Endothelial cell of hepatic sinusoid (primary cell): Measurements from ENCODE around the gene PRKG1.
"Not testable (repeated sequence)": the region's sequence is repeated elsewhere in the genome, so short reads cannot be mapped to it uniquely, and the experiment has no call there.

Source experiments
- in situ Hi-C: cut with HindIII; loops from 2 replicates; pipeline ENCODE4 v1.10.0; 2017; ENCODE audit warnings: low sequenced_read_pairs

Gene PRKG1

DNA sequence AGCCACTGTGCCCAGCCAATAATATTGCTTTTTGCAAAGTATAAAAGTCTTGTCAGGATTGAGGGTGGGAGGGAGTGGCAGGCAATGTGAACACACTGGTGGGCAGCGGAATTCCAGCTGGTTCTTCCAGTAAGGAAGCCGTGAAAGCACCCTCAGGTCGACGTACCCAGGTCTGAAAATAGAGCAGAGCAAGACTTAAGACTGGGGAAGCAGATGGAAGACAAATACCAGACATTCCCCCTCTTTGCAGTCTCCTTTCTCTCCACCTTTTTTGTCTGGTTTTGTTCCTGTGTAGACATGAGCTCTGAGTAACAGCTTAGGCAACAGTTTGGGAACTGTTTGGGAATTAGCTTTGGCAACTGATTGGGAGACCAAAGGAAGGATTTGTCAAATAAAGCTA, 642.7 kb downstream of the PRKG1 start:
- in situ Hi-C loops: no loop called here

- in situ Hi-C loops: no loop called here
These were observed 644.6 kb downstream of the PRKG1 start for GRCh38 chr10:51718804-51719291.

- in situ Hi-C loops: no loop called here
These were observed 649.8 kb downstream of the PRKG1 start for GRCh38 chr10:51724038-51724437.

DNA sequence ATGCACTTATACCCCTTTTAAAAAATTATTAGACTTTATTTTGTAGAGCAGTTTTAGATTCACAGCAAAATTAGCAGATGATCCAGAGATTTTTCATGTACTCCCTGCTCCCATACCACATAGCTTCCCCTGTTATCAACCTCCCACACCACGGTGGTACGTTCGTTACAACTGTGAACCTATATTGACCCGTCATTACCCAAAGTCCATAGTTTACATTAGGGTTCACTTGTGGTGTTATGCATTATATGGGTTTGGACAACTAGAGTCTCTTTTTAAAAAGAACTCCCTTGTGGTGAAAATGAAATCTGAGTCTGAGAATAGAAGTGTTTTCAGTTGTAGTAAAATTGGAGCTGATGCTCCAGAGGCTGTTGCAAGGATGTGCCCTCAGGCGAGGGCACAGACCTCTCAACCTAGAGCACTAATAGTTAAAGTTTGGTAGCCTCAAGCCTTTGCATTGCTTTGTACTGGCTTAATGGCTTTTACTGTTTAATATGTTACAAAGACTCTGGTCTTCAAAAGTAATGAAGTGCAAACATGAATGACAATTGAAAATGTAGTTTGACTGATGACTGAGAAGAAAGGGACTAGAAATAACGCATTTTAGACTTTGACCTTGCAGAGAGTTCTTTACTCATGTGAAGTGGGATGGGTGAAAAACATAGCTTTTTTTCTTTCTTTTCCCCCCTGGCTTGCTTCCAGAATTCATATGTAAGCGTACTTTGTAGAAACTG, 655.7 kb downstream of the PRKG1 start:
- in situ Hi-C loops: no loop called here

GRCh38 chr10:51733057-51733456, 658.8 kb downstream of the PRKG1 start:
- in situ Hi-C loops: no loop called here

- in situ Hi-C loops: no loop called here
These were observed 668.9 kb downstream of the PRKG1 start for GRCh38 chr10:51743146-51743545.

DNA sequence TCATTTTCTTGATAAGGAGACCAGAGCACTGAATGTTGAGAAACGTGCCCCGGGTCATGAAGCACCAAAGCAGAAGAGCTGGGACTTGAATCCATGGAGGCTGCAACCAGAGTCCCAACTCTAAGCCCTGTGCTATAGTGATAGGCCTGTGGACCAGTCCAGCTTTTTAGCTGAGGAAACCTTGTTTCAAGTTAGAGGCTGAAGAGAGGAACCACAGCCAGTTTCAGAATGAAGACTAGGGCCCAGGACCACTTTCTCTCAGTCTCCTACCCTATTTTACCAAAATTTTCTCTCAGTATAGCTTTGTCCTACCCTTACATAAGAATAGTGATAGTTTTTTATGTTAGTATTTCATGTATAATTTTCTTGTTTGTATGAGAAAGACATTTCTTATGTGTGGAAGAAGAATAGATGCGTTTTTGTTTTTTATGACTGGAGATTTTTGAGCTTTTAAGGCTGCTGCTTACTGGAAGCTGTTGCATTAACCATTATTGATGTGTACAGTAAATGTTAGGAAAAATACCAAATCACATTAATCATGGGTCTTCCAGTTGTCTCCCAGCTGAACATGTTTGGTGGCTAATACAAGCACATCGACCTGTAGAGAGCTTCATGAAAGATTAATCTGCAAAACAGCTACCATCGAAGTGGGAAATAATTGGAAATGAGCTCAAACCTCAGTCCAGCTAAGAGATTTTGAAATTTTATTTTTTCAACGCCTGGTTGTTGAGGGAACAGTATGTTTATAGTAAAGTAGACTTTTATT, 670.1 kb downstream of the PRKG1 start:
- in situ Hi-C loops: no loop called here

GRCh38 chr10:51745397-51745796, 671.1 kb downstream of the PRKG1 start:
- in situ Hi-C loops: no loop called here

DNA sequence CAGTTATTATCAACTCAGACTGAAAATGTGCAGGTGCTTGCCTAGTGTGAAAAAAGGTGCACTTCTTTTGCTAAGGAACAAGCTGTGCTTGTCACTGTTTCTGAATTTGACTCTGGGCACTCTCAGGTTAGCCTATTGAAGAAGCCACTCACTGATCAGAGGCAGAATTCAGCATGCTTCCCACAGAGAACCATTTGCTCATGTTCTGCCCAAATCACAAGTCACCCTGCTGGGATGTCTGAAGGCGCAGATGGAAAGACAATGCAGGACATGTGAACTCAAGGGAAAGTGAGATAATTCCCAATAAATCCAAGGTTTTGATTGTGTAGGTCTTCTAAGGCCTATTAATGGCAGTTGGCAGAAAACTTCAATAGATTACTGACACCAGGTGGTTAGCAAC, 672.9 kb downstream of the PRKG1 start:
- in situ Hi-C loops: no loop called here

GRCh38 chr10:51748959-51749358, 674.7 kb downstream of the PRKG1 start:
- in situ Hi-C loops: no loop called here

DNA sequence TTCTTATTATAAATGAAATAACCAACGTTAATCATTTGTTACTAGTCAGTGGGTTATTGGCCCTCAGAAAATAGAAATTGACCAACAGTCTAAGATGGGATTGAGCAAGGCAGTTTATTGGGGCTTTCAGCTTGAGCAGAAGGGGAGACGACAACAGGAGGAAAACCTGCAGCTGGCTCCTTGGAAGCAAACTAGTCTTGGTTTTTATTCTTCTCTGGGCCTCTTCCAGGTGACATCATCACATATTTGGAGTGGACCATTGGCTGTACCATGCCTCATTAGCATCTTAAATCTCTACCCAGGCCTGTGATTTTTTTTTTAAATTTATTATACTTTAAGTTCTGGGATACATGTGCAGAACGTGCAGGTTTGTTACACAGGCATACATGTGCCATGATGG, 684.1 kb downstream of the PRKG1 start:
- in situ Hi-C loops: no loop called here

DNA sequence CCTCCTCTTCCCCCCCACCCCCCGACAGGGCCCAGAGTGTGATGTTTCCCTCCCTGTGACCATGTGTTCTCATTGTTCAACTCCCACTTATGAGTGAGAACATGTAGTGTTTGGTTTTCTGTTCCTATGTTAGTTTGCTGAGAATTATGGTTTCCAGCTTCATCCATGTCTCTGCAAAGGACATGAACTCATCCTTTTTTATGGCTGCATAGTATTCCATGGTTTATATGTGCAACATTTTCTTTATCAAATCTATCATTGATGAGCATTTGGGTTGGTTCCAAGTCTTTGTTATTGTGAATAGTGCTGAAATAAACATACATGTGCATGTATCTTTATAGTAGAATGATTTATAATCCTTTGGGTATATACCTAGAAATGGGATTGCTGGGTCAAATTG, 684.6 kb downstream of the PRKG1 start:
- in situ Hi-C loops: not testable (repeated sequence)

GRCh38 chr10:51759896-51760534, 685.7 kb downstream of the PRKG1 start:
- in situ Hi-C loops: no loop called here

DNA sequence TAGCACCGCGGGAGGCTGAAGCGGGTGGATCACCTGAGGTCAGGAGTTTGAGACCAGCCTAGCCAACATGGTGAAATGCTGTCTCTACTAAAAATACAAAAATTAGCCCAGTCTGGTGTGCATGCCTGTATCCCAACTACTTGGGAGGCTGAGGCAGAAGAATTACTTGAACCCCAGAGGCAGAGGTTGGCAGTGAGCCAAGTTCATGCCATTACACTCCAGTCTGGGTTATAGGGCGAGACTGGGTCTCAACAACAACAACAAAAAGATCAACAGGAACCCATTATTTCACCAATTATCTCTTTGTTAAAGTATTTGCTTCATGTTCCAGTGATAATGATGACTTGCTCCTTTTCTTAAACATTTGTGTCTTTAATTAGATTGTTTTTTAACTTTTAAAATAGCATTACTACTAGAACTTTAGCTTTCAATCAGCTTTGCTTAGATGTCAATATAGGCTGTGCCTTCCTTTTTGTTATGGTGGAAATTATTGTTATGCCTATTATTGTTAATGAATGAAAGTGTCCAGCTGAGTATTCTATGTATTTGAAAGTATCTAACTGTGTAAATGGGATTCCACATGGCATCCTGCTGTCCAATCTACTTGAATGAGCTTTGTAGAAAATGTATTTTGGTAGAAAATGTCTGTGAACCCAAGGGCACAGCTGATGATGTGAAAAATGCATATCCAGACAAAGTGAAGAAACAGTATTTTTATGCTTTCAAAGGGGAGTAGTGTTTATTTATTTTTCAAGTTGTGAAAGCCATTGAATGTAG, 686.8 kb downstream of the PRKG1 start:
- in situ Hi-C loops: no loop called here

- in situ Hi-C loops: no loop called here
These were observed 689.5 kb downstream of the PRKG1 start for GRCh38 chr10:51763746-51764145.

DNA sequence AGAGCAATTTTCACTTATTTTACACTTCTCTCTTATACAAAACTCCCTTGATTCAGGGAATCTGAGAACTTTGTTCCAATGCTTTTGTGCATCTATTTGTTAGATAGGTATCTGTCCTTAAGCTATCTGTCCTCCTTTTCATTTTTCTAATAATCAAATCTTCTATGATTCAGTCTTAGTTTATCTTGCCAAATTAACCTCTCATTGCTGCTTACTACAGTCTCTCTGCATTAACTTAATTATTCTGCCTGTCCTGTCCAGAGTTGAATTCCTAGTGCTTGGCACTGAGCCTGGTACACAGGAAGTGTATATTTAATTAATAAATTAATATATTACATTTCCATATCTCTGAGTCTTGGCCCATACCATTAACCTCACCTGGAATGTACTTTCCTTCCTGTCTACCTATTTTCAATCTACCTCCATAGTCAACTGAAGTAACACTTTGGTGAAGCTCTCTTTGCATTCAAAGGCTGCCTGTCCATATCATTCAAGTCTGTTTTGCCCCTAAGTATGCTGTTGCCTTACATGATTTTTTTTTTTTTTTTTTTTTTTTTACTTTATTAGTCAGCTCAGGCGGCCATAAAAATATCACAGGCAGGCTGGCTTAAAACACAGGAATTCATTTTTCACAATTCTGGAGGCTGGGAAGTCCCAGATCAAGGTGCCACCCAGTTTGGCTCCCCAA, 691.1 kb downstream of the PRKG1 start:
- in situ Hi-C loops: no loop called here

- in situ Hi-C loops: no loop called here
These were observed 692.3 kb downstream of the PRKG1 start for GRCh38 chr10:51766423-51767102.

DNA sequence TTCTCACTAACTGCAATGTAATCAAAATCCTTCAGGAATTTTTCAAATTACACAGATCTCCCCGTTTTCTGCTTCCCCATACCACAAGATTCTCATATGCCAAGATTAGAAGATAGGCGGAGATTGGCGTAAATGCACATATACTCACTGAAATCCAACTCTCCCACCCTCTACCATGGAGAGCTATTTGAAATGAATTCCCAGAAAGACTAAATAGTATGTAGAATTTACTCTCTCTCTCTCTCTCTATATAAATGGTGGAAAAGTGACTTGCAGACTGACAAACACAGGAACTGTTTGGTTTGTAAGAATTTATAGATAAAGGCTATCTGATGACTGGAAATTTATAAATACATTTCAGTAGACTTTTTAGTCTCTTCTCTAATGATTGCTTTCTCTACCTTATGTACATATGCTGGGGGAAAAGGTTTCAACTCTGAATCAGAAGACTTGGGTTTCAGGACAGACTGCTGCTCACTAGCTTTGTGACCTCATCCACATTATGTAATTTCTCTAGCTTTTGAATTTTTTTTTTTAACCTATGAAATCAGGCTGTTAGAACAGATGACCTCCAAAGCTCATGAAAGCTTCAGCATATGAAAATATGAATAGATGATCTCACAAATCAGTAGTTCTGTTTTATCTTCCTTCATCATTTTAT, 692.9 kb downstream of the PRKG1 start:
- in situ Hi-C loops: no loop called here

DNA sequence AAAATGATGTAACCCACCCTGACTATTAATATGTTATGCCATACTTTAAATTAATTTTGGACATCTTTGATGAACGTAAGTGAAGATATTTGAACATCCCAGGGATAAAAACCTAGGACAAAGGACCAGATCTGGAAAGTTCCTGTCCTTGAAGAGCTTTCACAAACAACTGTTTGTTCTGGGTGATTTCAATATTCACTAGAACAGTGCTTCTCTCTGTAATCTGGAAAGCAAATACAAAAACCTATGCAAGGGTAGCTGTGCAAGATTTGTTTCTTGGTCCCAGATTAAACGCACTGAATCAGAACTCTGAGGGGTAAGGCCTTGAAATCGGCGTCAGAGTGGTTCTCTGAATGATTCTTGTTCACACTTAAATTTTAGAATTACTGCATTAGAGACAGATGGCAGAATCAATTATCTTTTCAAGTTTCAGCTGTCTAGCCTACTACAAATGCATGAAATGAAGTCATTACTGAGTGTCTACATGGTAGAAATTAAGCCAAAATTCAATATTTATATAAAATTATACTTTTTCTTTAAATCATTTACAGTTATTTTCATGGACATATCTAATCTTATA, 694.7 kb downstream of the PRKG1 start:
- in situ Hi-C loops: no loop called here
